NCI-H748 (cell line): ENCODE data around the gene AHDC1.

Source experiments
- DNase-seq: peaks from one replicate; lab custom pipeline; 2025; ENCODE audit not compliant: unreplicated experiment; lab: John Stamatoyannopoulos, UW

Gene AHDC1

GRCh38 chr1:27536767-27537166 lies 67.2 kb downstream of the AHDC1 start:
- DNase-seq = no peak

- no peak for DNase-seq
These were observed 67.8 kb downstream of the AHDC1 start for GRCh38 chr1:27536010-27536757.

- DNase-seq = no peak
These were observed 68.6 kb downstream of the AHDC1 start for GRCh38 chr1:27535386-27535785.

GRCh38 chr1:27531959-27532685 lies 71.8 kb downstream of the AHDC1 start:
- no peak for DNase-seq

GRCh38 chr1:27530192-27530591 lies 73.8 kb downstream of the AHDC1 start:
- DNase-seq = no peak

GRCh38 chr1:27529704-27530018 lies 74.3 kb downstream of the AHDC1 start:
- peak; percentile 24 for DNase-seq

- peak; percentile 76 for DNase-seq
These were observed 74.9 kb downstream of the AHDC1 start for GRCh38 chr1:27528818-27529703.

GRCh38 chr1:27527890-27528817 lies 75.8 kb downstream of the AHDC1 start:
- peak; percentile 96 for DNase-seq

GRCh38 chr1:27527223-27527889 lies 76.6 kb downstream of the AHDC1 start:
- DNase-seq = peak; percentile 99

GRCh38 chr1:27526569-27527222 lies 77.2 kb downstream of the AHDC1 start:
- DNase-seq = peak; percentile 62

- DNase-seq = peak; percentile 32
These were observed 78.4 kb downstream of the AHDC1 start for GRCh38 chr1:27525296-27526272.

GRCh38 chr1:27523337-27524020 lies 80.5 kb downstream of the AHDC1 start:
- DNase-seq = no peak

- peak; percentile 84 for DNase-seq
These were observed 81.3 kb downstream of the AHDC1 start for GRCh38 chr1:27522432-27523336.

GRCh38 chr1:27521861-27522431 lies 82.0 kb downstream of the AHDC1 start:
- no peak for DNase-seq

GRCh38 chr1:27521336-27521831 lies 82.6 kb downstream of the AHDC1 start:
- no peak for DNase-seq

GRCh38 chr1:27520651-27521050 lies 83.3 kb downstream of the AHDC1 start:
- DNase-seq = no peak
